GM18873 (cell line): ENCODE measurements around the gene FOLR1.

Source experiments
- ATAC-seq: cut with Tn5 transposase; IDR thresholded peaks from one replicate; pipeline ENCODE4 v1.9.1; 2021; ENCODE audit warnings: mild to moderate bottlenecking, moderate library complexity, moderate number of reproducible peaks; ENCODE audit not compliant: unreplicated experiment, low FRiP score

FOLR1 gene

DNA sequence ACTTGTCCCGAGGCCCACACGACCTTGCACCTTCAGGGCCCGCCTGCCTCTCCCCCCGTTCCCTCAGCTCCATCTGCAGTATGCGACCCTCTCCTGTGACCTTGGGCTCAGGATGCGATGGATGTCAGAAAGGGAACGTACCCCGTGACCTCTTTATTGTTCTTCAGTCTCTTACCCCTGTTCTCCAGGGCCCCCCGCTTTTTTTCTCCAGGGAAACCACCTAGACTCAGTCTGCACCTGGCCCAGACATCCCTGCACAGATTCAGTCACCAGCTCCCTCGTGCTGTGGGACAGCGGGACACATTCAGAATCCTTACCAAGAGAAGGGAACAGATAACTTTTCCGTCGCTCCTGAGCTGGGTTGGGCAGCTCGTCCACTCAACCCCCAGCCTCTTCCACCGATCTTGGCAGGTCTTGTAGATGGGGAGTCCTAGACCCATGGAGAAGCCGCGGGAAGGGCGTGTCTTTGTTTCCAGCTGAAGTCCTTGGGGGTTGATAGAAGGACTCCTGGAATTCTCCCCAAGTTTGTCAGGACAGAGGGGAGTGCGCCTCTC lies 53.4 kb downstream of the FOLR1 start:
- no peak for ATAC-seq
